Measurements from ENCODE around the gene MOSPD3.

MOSPD3 gene

GRCh38 chr7:100609958-100610357 lies 2.4 kb upstream of the MOSPD3 start:
- no peak for DNase-seq (ENCODE audit: low spot score)
- TF ChIP-seq, protein P1, sequence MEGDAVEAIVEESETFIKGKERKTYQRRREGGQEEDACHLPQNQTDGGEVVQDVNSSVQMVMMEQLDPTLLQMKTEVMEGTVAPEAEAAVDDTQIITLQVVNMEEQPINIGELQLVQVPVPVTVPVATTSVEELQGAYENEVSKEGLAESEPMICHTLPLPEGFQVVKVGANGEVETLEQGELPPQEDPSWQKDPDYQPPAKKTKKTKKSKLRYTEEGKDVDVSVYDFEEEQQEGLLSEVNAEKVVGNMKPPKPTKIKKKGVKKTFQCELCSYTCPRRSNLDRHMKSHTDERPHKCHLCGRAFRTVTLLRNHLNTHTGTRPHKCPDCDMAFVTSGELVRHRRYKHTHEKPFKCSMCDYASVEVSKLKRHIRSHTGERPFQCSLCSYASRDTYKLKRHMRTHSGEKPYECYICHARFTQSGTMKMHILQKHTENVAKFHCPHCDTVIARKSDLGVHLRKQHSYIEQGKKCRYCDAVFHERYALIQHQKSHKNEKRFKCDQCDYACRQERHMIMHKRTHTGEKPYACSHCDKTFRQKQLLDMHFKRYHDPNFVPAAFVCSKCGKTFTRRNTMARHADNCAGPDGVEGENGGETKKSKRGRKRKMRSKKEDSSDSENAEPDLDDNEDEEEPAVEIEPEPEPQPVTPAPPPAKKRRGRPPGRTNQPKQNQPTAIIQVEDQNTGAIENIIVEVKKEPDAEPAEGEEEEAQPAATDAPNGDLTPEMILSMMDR (IDR thresholded peaks at IDR 0.05; ENCODE audit: borderline replicate concordance, control extremely low read depth, extremely low read depth, insufficient read depth, missing control alignments), result no peak
- in situ Hi-C loops (cut with MboI; ENCODE audit: low sequenced_read_pairs, unreplicated experiment), result no loop called here

DNA sequence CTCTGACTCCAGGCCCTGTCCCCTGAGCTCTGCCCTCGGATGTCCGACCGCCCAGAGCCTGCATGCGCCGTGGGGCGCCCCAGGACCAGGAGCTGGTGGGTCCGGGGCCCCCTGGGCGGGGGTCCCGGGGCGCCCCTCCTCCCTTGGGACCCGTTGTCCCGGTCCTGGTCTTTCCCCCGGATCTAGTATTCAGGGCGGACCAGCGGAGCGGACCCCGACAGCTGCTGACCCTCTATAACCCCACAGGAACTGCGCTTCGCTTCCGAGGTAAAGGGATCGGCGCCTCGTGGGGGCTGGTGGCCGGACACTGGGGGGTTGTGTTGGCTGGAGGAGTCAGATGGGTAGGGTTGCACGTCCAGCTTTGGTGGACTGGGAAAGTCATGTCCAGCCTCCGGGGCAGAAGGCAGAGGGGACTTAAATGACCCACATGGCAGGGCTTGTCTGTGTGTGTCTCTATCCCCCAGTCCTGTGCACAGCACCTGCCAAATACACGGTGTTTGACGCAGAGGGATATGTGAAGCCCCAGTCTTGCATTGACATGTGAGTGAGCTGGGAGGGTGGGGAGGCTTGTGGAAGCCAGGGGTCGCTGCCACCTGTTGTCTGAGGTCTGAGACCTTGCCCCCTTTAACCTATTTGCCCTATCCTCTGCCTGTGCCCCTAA lies 520 bp downstream of the MOSPD3 start:
- no peak for DNase-seq (ENCODE audit: low spot score)
- TF ChIP-seq, protein P1 (IDR thresholded peaks at IDR 0.05; ENCODE audit: borderline replicate concordance, control extremely low read depth, extremely low read depth, insufficient read depth, missing control alignments), result peak; percentile 4
- in situ Hi-C loops (cut with MboI; ENCODE audit: low sequenced_read_pairs, unreplicated experiment), result no loop called here

DNA sequence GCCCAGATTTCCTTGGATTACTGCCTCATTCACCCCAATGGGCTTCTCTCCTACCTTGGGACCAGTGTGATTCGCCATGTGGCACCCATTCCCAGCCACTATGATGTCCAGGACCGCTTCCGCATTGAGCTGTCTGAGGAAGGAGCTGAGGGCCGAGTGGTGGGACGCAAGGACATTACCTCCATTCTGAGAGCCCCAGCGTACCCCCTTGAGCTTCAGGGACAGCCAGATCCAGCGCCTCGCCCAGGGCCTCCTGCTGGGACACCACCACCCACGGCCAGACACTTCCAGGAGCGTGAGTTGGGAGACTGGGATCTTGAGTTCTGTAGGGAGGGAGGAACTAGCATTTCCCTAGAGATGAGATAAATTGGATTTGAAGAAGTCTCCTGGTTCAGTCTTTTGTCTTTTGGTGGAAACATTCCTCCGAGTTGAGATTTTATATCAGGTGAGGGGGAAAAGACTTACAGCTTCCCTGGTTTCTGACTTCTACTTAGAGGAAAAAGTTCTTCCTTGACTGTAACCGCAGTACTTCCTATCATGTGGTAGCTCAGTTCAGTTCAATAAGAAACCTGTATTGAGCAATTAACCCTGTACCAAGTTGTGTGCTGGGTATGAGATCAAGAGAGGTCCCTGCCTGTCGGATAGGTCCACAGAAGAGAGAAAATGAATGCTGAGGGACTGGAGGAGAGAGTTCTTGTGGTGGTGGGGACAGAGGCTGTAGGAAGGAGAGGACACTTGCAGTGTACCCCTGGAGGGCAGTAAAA lies 1.3 kb downstream of the MOSPD3 start:
- in situ Hi-C loops (cut with MboI; ENCODE audit: low sequenced_read_pairs, unreplicated experiment), result no loop called here
- TF ChIP-seq, protein P1 (IDR thresholded peaks at IDR 0.05; ENCODE audit: borderline replicate concordance, control extremely low read depth, extremely low read depth, insufficient read depth, missing control alignments), result no peak

GRCh38 chr7:100614308-100614861 lies 2.0 kb downstream of the MOSPD3 start:
- no peak for DNase-seq (ENCODE audit: low spot score)
- TF ChIP-seq, protein P1 (IDR thresholded peaks at IDR 0.05; ENCODE audit: borderline replicate concordance, control extremely low read depth, extremely low read depth, insufficient read depth, missing control alignments), result no peak
- in situ Hi-C loops (cut with MboI; ENCODE audit: low sequenced_read_pairs, unreplicated experiment), result no loop called here

More for the DNA sequence above, 1.3 kb downstream of the MOSPD3 start:
- DNase-seq (ENCODE audit: low spot score), result no peak

DNA sequence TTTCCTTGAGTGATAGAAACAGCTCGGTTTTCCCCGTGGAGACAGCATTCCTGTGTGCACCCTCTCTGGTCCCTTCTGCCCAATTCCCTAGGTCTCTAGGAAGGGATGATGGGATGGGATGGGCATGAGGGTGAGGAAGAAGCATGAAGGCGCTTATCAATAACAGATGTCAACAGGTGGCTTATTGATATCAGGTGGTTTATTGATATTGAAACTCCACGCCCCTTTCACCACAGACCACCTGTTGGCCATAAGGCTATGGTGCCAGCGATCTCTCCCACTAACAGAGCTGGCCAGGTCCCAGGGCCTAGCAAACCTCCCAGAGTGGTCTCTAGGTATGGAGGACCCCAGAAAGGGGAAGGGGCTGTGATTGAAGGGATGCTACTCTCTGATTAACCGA lies 7.9 kb downstream of the MOSPD3 start:
- TF ChIP-seq, protein P1 (IDR thresholded peaks at IDR 0.05; ENCODE audit: borderline replicate concordance, control extremely low read depth, extremely low read depth, insufficient read depth, missing control alignments), result no peak
- no peak for DNase-seq (ENCODE audit: low spot score)
- in situ Hi-C loops (cut with MboI; ENCODE audit: low sequenced_read_pairs, unreplicated experiment), result no loop called here

GRCh38 chr7:100620804-100621203 lies 8.5 kb downstream of the MOSPD3 start:
- TF ChIP-seq, protein P1 (IDR thresholded peaks at IDR 0.05; ENCODE audit: borderline replicate concordance, control extremely low read depth, extremely low read depth, insufficient read depth, missing control alignments), result no peak
- in situ Hi-C loops (cut with MboI; ENCODE audit: low sequenced_read_pairs, unreplicated experiment), result no loop called here
- DNase-seq (ENCODE audit: low spot score), result no peak
